ENCODE results near the gene SERTAD1.
A peak's percentile ranks its signal among the peaks of the same experiment; 100 is the strongest.

Gene SERTAD1

GRCh38 chr19:40403262-40403984, 22.4 kb downstream of the SERTAD1 start:
- peak; percentile 91 for DNase-seq (ENCODE audit: low spot score)

GRCh38 chr19:40400559-40400958, 25.2 kb downstream of the SERTAD1 start:
- DNase-seq (ENCODE audit: low spot score), result no peak

GRCh38 chr19:40398417-40399131, 27.2 kb downstream of the SERTAD1 start:
- DNase-seq (ENCODE audit: low spot score), result no peak

GRCh38 chr19:40397568-40397906, 28.3 kb downstream of the SERTAD1 start:
- no peak for DNase-seq (ENCODE audit: low spot score)

GRCh38 chr19:40396886-40397567, 28.8 kb downstream of the SERTAD1 start:
- DNase-seq (ENCODE audit: low spot score), result no peak

GRCh38 chr19:40395956-40396355, 29.8 kb downstream of the SERTAD1 start:
- no peak for DNase-seq (ENCODE audit: low spot score)

GRCh38 chr19:40394816-40395210, 31.0 kb downstream of the SERTAD1 start:
- DNase-seq (ENCODE audit: low spot score), result no peak

GRCh38 chr19:40393894-40394815, 31.6 kb downstream of the SERTAD1 start:
- no peak for DNase-seq (ENCODE audit: low spot score)

- DNase-seq (ENCODE audit: low spot score), result no peak
Measured at GRCh38 chr19:40392894-40393517, 32.8 kb downstream of the SERTAD1 start.

GRCh38 chr19:40392123-40392522, 33.7 kb downstream of the SERTAD1 start:
- DNase-seq (ENCODE audit: low spot score), result no peak

GRCh38 chr19:40390084-40390742, 35.6 kb downstream of the SERTAD1 start, which contains the start of gene HIPK4:
TSS of gene HIPK4 (minus strand) at chr19:40390181. CDS start at chr19:40389902, 279 bp downstream.
- no peak for DNase-seq (ENCODE audit: low spot score)

- DNase-seq (ENCODE audit: low spot score), result no peak
Measured at GRCh38 chr19:40389404-40390083, 36.2 kb downstream of the SERTAD1 start.

GRCh38 chr19:40388481-40388880, 37.3 kb downstream of the SERTAD1 start:
- no peak for DNase-seq (ENCODE audit: low spot score)

- DNase-seq (ENCODE audit: low spot score), result no peak
Measured at GRCh38 chr19:40387155-40387554, 38.6 kb downstream of the SERTAD1 start.

GRCh38 chr19:40383668-40384248, 42.0 kb downstream of the SERTAD1 start:
- no peak for DNase-seq (ENCODE audit: low spot score)

GRCh38 chr19:40381321-40381720, 44.5 kb downstream of the SERTAD1 start:
- no peak for DNase-seq (ENCODE audit: low spot score)

GRCh38 chr19:40380199-40381037, 45.4 kb downstream of the SERTAD1 start:
- DNase-seq (ENCODE audit: low spot score), result no peak

GRCh38 chr19:40379446-40380198, 46.2 kb downstream of the SERTAD1 start:
- no peak for DNase-seq (ENCODE audit: low spot score)
